Neural progenitor cell (in vitro differentiated cells): ENCODE measurements around the gene PRKCE.

Experiments used
- CTCF ChIP-seq: fragments of 200-600 bp; sonication (generic); IDR thresholded peaks from 2 replicates; pipeline ENCODE4 v1.5.1; 2017; ENCODE audit warnings: antibody characterized with exemption, mild to moderate bottlenecking
- EZH2 ChIP-seq: fragments of 200-600 bp; sonication (generic); IDR thresholded peaks from 2 replicates; pipeline ENCODE4 v1.6.1; 2017; ENCODE audit warnings: antibody characterized with exemption, mild to moderate bottlenecking, moderate library complexity

GRCh38 chr2:45988879-45989278, 337.4 kb downstream of the PRKCE start:
- no peak for TF ChIP-seq CTCF
- no peak for TF ChIP-seq EZH2
